Pancreas (tissue), 10 donors: ENCODE measurements around the gene CTDSPL. TPM values are rescaled to one million over a fixed set of nuclear protein-coding genes. Genes with fewer than 3 reads are reported as not detected.

Source experiments
- ATAC-seq, 4 donors: fragments of 200-7000 bp; cut with Tn5 transposase; one replicate each; pipeline versions ENCODE4 v1.8.0 to v1.9.1; 2020; ENCODE audit warnings: mild to moderate bottlenecking in 4 of 4, moderate library complexity in 4 of 4
- DNase-seq, 6 donors: peaks; one replicate each; pipeline ENCODE4 v3.0.0-alpha.2; 2020
- FAIRE-seq: peaks from 2 replicates; lab custom pipeline; 2012; peaks lifted over from hg19 to GRCh38; lab: Jason Lieb, UNC
- H3K27ac ChIP-seq, 4 donors: fragments of 200-600 bp; sonication (generic); 1 replicate in 3 of 4; 2 replicates in 1 of 4; pipeline versions ENCODE4 v1.5.0 to v1.8.0; 2020
- H3K27me3 ChIP-seq, 4 donors: fragments of 200-600 bp; one replicate each; pipeline ENCODE4 v1.8.0; 2021
- H3K36me3 ChIP-seq, 3 donors: fragments of 200-600 bp; sonication (generic) in 1 of 3; one replicate each; pipeline versions ENCODE4 v1.5.0 to v1.8.0; 2020 to 2021
- H3K4me1 ChIP-seq, 3 donors: fragments of 200-600 bp; one replicate each; pipeline ENCODE4 v1.8.0; 2021
- H3K4me3 ChIP-seq, 4 donors: fragments of 200-600 bp; sonication (generic) in 2 of 4; one replicate each; pipeline versions ENCODE4 v1.5.0 to v1.8.0; 2020 to 2021
- H3K9me3 ChIP-seq, 4 donors: fragments of 200-600 bp; one replicate each; pipeline ENCODE4 v1.8.0; 2021
- WGBS, 2 donors: extraction: QIAGEN DNeasy Blood & Tissue Kit; methylation state at CpG; one replicate each; pipeline ENCODE4 v1.1.7; 2013; 5-methylcytosine and 5-hydroxymethylcytosine counted together
- intact Hi-C, 3 donors: fragments of 100-400 bp; cut with DNase I; formaldehyde crosslinking; loops; one replicate each; pipeline versions ENCODE4 v1.11.1 to v1.14.2; 2022
- polyA plus RNA-seq, 2 donors: library from polyadenylated mRNA; stranded (reverse); fragments of 200-250 nt; gene quantifications; one replicate each; pipeline ENCODE4 v1.2.3, GENCODE V29; 2013
- total RNA-seq, 6 donors: library from RNA; stranded (reverse); fragmentation: NEBNext Ultra II Directional in 4 of 6; extraction: Animal tissue kit (Norgen Biotek cat#: 25700) in 4 of 6; gene quantifications; one replicate each; pipeline versions ENCODE4 v1.2.1 to v1.2.4, GENCODE V29; 2021 to 2023
- TF ChIP-seq, protein P1 (sequence below), 4 donors: fragments of 200-600 bp; sonication (generic) in 3 of 4; IDR thresholded peaks; one replicate each; pipeline versions ENCODE4 v1.5.0 to v1.8.0; 2021; ENCODE audit warnings: antibody characterized with exemption in 4 of 4
- donor health status: healthy with polysubstance abuse.
- donor health status: DM: no; HTN: no; CAD: no; lungs with moderate emphysema.
- donor health status: DM: no; HTN: no; CAD: no.
- donor health status: control.
- donor health status: control.
- donor health status: Bipolar disorder and iron deficiency.
- donor health status: DM: yes; HTN: yes; CAD: no.
- donor health status: DM: no; HTN: no; CAD: no.
- donor health status: DM: no; HTN: no; CAD: no.
- donor health status: DM: yes; HTN: yes; CAD: no.

The CTDSPL gene
- total and polyA plus RNA-seq, 8 donors: 8.4 to 34.8 (median 15.4) TPM

- no peak overlapping the region for H3K4me3 ChIP-seq
- H3K4me1 ChIP-seq: peaks cover 8 to 30% (median 25%) of the 10 kb centered on the region in 3 donors
- FAIRE-seq (no peak), DNase-seq (no peak), ATAC-seq (no peak)
- TF ChIP-seq, protein P1, sequence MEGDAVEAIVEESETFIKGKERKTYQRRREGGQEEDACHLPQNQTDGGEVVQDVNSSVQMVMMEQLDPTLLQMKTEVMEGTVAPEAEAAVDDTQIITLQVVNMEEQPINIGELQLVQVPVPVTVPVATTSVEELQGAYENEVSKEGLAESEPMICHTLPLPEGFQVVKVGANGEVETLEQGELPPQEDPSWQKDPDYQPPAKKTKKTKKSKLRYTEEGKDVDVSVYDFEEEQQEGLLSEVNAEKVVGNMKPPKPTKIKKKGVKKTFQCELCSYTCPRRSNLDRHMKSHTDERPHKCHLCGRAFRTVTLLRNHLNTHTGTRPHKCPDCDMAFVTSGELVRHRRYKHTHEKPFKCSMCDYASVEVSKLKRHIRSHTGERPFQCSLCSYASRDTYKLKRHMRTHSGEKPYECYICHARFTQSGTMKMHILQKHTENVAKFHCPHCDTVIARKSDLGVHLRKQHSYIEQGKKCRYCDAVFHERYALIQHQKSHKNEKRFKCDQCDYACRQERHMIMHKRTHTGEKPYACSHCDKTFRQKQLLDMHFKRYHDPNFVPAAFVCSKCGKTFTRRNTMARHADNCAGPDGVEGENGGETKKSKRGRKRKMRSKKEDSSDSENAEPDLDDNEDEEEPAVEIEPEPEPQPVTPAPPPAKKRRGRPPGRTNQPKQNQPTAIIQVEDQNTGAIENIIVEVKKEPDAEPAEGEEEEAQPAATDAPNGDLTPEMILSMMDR (IDR thresholded peaks at IDR 0.05): no peak
- no peaks in the 10 kb centered on the region for H3K36me3 ChIP-seq
- 83 to 90% methylated on average over 4 of the region's 4 CpGs for WGBS, 2 donors
- no peaks in the 10 kb centered on the region for H3K27me3 ChIP-seq
- no peaks in the 10 kb centered on the region for H3K9me3 ChIP-seq
- no peak overlapping the region for H3K27ac ChIP-seq
- intact Hi-C loops: no loop called here
Observed at GRCh38 chr3:37940242-37940908, 78.7 kb downstream of the CTDSPL start.

DNA sequence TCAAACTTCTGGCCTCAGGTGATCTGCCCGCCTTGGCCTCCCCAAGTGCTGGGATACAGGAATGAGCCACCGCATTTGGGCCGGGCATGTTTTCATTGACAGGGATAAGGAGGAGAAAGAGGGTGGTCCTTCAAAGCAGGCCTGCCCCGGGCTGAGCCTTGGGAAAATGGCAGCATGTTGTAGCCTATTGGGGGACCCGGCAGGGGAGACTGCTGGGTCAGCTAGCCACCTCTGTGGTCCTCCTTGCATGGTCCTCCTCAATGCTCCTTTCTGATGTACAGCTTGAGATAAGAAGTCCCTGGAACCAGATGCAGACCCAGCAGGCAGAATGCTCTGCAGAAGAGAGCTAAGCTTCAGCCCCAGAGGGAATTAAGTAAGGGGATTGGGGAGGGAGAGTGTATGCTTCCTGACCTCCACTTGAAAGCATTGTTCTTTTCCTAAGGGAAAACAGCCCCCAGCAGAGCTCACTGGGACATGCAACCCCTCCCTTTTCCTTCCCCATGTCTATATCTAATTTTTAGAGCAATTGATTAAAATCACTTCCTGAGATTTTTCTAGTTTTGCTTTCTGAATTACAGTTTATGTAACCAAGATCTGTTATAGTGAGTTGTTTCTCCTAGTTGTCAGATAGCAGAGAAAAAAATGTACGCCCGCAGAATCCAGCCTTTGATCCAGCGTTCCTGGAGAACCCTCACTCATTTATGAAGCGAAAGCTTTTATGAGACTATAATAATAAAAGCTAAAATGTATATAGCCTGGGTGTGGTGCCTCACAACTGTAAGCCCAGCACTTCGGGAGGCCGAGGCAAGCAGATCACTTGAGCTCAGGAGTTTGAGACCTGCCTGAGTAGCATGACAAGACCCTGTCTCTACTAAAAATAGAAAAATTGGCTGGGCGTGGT, 80.2 kb downstream of the CTDSPL start:
- DNase-seq: no peak
- peaks cover 12 to 31% (median 26%) of the 10 kb centered on the region in 3 donors for H3K4me1 ChIP-seq
- no peak overlapping the region for H3K4me3 ChIP-seq

DNA sequence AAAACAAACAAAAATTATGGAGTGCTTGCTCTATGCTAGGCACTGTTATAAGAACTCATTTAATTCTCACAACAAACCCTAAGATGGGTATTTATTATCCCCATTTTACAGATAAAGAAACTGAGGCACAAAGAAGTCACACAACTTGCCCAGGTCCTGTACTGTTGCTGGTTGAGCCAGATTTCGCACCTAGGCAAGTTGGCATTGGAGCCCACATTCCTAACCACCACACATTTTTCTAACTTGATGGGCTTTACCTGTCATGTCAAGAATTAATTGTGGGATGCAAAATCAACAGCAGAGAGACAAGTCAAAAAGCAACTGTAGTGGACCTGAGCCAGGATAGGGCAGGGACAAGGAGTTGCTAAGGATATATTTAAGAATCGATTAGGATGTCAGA, 81.0 kb downstream of the CTDSPL start:
- peaks cover 12 to 28% (median 26%) of the 10 kb centered on the region in 3 donors for H3K4me1 ChIP-seq
- H3K27ac ChIP-seq: no peak overlapping the region
- FAIRE-seq: no peak
- TF ChIP-seq, protein P1 (IDR thresholded peaks at IDR 0.05): no peak
- H3K27me3 ChIP-seq: no peaks in the 10 kb centered on the region
- 68 to 72% methylated on average over 2 of the region's 2 CpGs for WGBS, 2 donors
- no peak for DNase-seq
- intact Hi-C loops: no loop called here
- no peaks in the 10 kb centered on the region for H3K36me3 ChIP-seq
- peak in 1 of 4 donors; percentile 15 for ATAC-seq
- H3K4me3 ChIP-seq: no peak overlapping the region
- no peaks in the 10 kb centered on the region for H3K9me3 ChIP-seq

More for the DNA sequence above, 80.2 kb downstream of the CTDSPL start:
- H3K27ac ChIP-seq: no peak overlapping the region
- ATAC-seq (no peak), FAIRE-seq (no peak)
- TF ChIP-seq, protein P1 (IDR thresholded peaks at IDR 0.05): no peak
- no peaks in the 10 kb centered on the region for H3K27me3 ChIP-seq
- H3K9me3 ChIP-seq: no peaks in the 10 kb centered on the region
- no peaks in the 10 kb centered on the region for H3K36me3 ChIP-seq
- intact Hi-C loops: no loop called here
- 82% methylated on average over 12 of the region's 12 CpGs for WGBS, 2 donors

GRCh38 chr3:37943126-37943525, 81.4 kb downstream of the CTDSPL start:
- WGBS, 2 donors: 77 to 85% methylated on average over 4 of the region's 4 CpGs
- Histone ChIP-seq H3K4me3 (no peak overlapping the region), H3K27me3 (no peaks in the 10 kb centered on the region), H3K4me1 (peaks cover 12 to 26% (median 26%) of the 10 kb centered on the region in 3 donors), H3K9me3 (no peaks in the 10 kb centered on the region), H3K27ac (no peak overlapping the region), H3K36me3 (no peaks in the 10 kb centered on the region)
- FAIRE-seq (no peak), ATAC-seq (no peak), DNase-seq (no peak)
- TF ChIP-seq, protein P1 (IDR thresholded peaks at IDR 0.05): no peak
- intact Hi-C loops: no loop called here
